Vagina (tissue), 2 donors: Measurements from ENCODE around the gene ITPR1. TPM values are rescaled to one million over a fixed set of nuclear protein-coding genes. Genes with fewer than 3 reads are reported as not detected.

Source experiments
- DNase-seq, 2 donors: peaks; one replicate each; pipeline ENCODE4 v3.0.0-alpha.2; 2017; ENCODE audit errors: extremely low spot score in 2 of 2
- H3K27ac ChIP-seq: fragments of 200-600 bp; sonication (generic); one replicate; pipeline ENCODE4 v1.5.1; 2019
- H3K27me3 ChIP-seq: fragments of 200-600 bp; sonication (generic); one replicate; pipeline ENCODE4 v1.5.1; 2019
- H3K36me3 ChIP-seq, 2 donors: fragments of 200-600 bp; sonication (generic); one replicate each; pipeline ENCODE4 v1.5.1; 2017 to 2019
- H3K4me1 ChIP-seq: fragments of 200-600 bp; sonication (generic); one replicate; pipeline ENCODE4 v1.5.1; 2019
- H3K4me3 ChIP-seq, 2 donors: fragments of 200-600 bp; sonication (generic); 1 replicate in 1 of 2; 2 replicates in 1 of 2; pipeline ENCODE4 v1.5.1; 2016 to 2019
- H3K9me3 ChIP-seq: fragments of 200-600 bp; sonication (generic); one replicate; pipeline ENCODE4 v1.5.1; 2019
- CTCF ChIP-seq, 3 experiments: fragments of 450-650 bp in 2 of 3; fragments of 200-600 bp in 1 of 3; sonication (generic) in 1 of 3; IDR thresholded peaks; one replicate each; pipeline ENCODE4 v1.5.1; 2017 to 2019; ENCODE audit warnings: antibody characterized with exemption in 3 of 3, mild to moderate bottlenecking in 2 of 3, moderate library complexity in 2 of 3
- POLR2A ChIP-seq, 2 donors: fragments of 450-650 bp; IDR thresholded peaks; one replicate each; pipeline ENCODE4 v1.6.1; 2017; ENCODE audit warnings: antibody characterized with exemption in 2 of 2, mild to moderate bottlenecking in 2 of 2, moderate library complexity in 2 of 2
- POLR2AphosphoS5 ChIP-seq, 2 donors: sonication (generic); formaldehyde crosslinking; IDR thresholded peaks; one replicate each; pipeline ENCODE4 v1.9.0; 2017; ENCODE audit warnings: antibody characterized with exemption in 2 of 2, mild to moderate bottlenecking in 2 of 2, low read depth in 1 of 2; ENCODE audit not compliant: insufficient read depth in 1 of 2
- intact Hi-C: fragments of 100-400 bp; cut with DNase I; formaldehyde crosslinking; loops from one replicate; pipeline ENCODE4 v1.15.1; 2023
- total RNA-seq: library from RNA; depleted of rRNA; stranded (reverse); fragments of >200 nt; gene quantifications from one replicate; pipeline ENCODE4 v1.2.3, GENCODE V29; 2016

The ITPR1 gene
- total RNA-seq, 1 donor from 2014 or later = 108 TPM

GRCh38 chr3:4504340-4505261, 11.5 kb downstream of the ITPR1 start:
- intact Hi-C loops = loop anchor here (10.0 kb wide), 1 partner anchor 130 kb away; no protein-coding TSS in a partner anchor
- peak overlapping the region; percentile 7 to 20 for H3K4me3 ChIP-seq
- H3K27ac ChIP-seq = peak overlapping the region; percentile 60
- H3K9me3 ChIP-seq = no peaks in the 10 kb centered on the region
- H3K27me3 ChIP-seq = no peaks in the 10 kb centered on the region
- TF ChIP-seq POLR2AphosphoS5 (IDR thresholded peaks at IDR 0.05; ENCODE audit: insufficient read depth in 1 of 2, low read depth in 1 of 2) (no peak), CTCF (IDR thresholded peaks at IDR 0.05) (no peak)
- DNase-seq = no peak
- peaks cover 18% of the 10 kb centered on the region for H3K4me1 ChIP-seq
- H3K36me3 ChIP-seq = no peaks in the 10 kb centered on the region

DNA sequence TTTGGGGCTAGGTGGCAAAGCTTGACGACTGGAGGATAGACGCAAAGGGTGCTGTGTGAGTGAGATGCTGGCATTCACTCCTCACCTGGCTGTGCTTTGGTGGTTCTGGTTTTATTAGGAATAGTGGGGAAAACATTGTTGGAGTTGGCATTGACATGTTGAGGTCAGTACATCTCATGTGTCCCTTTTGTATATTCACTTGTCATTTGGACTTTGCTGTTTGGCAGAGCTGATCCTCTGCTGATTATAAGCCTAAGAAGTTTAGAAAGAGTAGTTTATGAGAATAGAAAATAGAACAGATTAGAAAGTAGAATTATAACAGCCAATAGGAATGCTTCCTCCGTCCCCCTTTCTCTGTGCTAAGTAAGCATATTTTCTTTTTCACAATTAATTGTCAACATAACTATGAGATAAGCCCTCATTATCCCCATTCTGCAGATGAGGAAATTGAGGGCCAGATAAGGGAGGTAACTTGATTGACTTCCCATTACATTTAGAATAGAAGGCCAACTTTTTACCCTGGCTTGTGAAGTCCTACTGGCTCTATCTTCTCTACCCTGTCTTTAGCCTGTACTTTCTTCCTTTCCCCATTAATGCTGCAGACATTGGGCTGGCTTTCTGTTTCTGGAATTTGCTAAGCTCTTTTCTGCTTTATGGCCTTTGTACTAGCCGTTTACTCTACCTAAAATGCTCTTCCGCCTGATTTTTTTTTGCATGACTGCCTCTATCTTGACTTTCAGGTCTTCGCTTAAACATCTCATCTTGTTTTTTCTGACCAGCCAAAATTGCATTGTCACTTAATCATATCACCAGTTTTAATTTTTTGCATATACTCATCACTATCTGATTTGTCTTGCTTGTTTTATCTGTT, 12.8 kb downstream of the ITPR1 start:
- no peak for DNase-seq
- TF ChIP-seq POLR2A (IDR thresholded peaks at IDR 0.05) (no peak), POLR2AphosphoS5 (IDR thresholded peaks at IDR 0.05; ENCODE audit: insufficient read depth in 1 of 2, low read depth in 1 of 2) (no peak), CTCF (IDR thresholded peaks at IDR 0.05) (no peak)

GRCh38 chr3:4506559-4507023, 13.4 kb downstream of the ITPR1 start:
- Histone ChIP-seq H3K4me1 (peaks cover 18% of the 10 kb centered on the region), H3K4me3 (no peak overlapping the region), H3K36me3 (no peaks in the 10 kb centered on the region), H3K27me3 (no peaks in the 10 kb centered on the region), H3K27ac (no peak overlapping the region), H3K9me3 (no peaks in the 10 kb centered on the region)
- TF ChIP-seq POLR2A (IDR thresholded peaks at IDR 0.05) = no peak
- TF ChIP-seq CTCF (IDR thresholded peaks at IDR 0.05) = no peak
- no peak for TF ChIP-seq POLR2AphosphoS5 (IDR thresholded peaks at IDR 0.05; ENCODE audit: insufficient read depth in 1 of 2, low read depth in 1 of 2)
- no peak for DNase-seq
- intact Hi-C loops = loop anchor here (10.0 kb wide), 1 partner anchor 128 kb away; no protein-coding TSS in a partner anchor

More for the DNA sequence above, 12.8 kb downstream of the ITPR1 start:
- H3K27ac ChIP-seq = no peak overlapping the region
- H3K4me1 ChIP-seq = peaks cover 18% of the 10 kb centered on the region
- no peak overlapping the region for H3K4me3 ChIP-seq
- intact Hi-C loops = loop anchor here (10.0 kb wide), 1 partner anchor 129 kb away; no protein-coding TSS in a partner anchor
- H3K9me3 ChIP-seq = no peaks in the 10 kb centered on the region
- no peaks in the 10 kb centered on the region for H3K36me3 ChIP-seq
- no peaks in the 10 kb centered on the region for H3K27me3 ChIP-seq

DNA sequence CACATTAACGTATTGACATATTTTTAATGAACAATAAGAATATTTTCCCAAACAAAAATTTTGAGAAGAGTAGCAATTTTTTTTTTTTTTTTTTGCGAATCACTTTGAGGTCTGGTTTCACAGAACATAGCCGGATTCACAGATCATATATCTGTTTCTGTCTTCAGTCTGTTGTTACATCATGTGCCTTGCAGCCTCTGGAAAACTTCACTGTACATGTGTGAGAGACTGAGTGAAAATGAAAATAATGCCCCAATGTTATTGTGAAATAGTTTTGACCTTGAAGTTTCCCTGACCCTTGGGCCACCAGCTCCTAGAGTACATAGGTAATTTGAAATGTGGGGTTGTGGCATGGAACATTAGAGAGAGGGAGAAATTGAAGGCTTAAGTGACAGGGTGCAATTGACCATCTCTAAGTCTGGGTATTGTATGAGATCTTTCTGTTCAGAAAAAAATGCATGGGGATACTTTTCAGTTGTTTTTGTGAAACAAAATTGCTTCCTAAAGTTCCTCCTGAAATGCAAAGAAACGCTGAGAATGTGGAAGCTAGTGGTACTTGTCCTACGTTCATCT, 14.0 kb downstream of the ITPR1 start:
- Histone ChIP-seq H3K27ac (no peak overlapping the region), H3K9me3 (no peaks in the 10 kb centered on the region), H3K4me3 (no peak overlapping the region), H3K36me3 (no peaks in the 10 kb centered on the region), H3K27me3 (no peaks in the 10 kb centered on the region), H3K4me1 (peaks cover 18% of the 10 kb centered on the region)
- intact Hi-C loops = loop anchor here (10.0 kb wide), 1 partner anchor 128 kb away; no protein-coding TSS in a partner anchor
- DNase-seq = no peak
- no peak for TF ChIP-seq POLR2AphosphoS5 (IDR thresholded peaks at IDR 0.05; ENCODE audit: insufficient read depth in 1 of 2, low read depth in 1 of 2)
- no peak for TF ChIP-seq POLR2A (IDR thresholded peaks at IDR 0.05)
- TF ChIP-seq CTCF (IDR thresholded peaks at IDR 0.05) = no peak
